Gastrocnemius medialis (tissue), 4 donors: Measurements from ENCODE around the gene SCP2. TPM values are rescaled to one million over a fixed set of nuclear protein-coding genes. Genes with fewer than 3 reads are reported as not detected.

Experiments used
- ATAC-seq, 2 donors: fragments of 150-250 bp; one replicate each; pipeline ENCODE4 v1.9.1; 2016
- DNase-seq, 2 donors: peaks; one replicate each; pipeline ENCODE4 v3.0.0-alpha.2; 2019
- H3K27ac ChIP-seq, 4 donors: fragments of 200-600 bp; sonication (generic); 1 replicate in 1 of 4; 2 replicates in 3 of 4; pipeline ENCODE4 v1.5.1; 2016 to 2018; ENCODE audit warnings: mild to moderate bottlenecking in 2 of 4, moderate library complexity in 1 of 4
- H3K27me3 ChIP-seq, 3 donors: fragments of 200-600 bp; sonication (generic) in 2 of 3; 1 replicate in 1 of 3; 2 replicates in 2 of 3; pipeline versions ENCODE4 v1.5.1 to v1.6.0; 2016 to 2019; ENCODE audit warnings: mild to moderate bottlenecking in 1 of 3, moderate library complexity in 1 of 3
- H3K36me3 ChIP-seq, 2 donors: fragments of 200-600 bp; sonication (generic) in 1 of 2; one replicate each; pipeline ENCODE4 v1.5.1; 2017 to 2018
- H3K4me1 ChIP-seq, 2 donors: fragments of 200-600 bp; sonication (generic) in 1 of 2; one replicate each; pipeline ENCODE4 v1.5.1; 2016 to 2017; ENCODE audit warnings: mild to moderate bottlenecking in 2 of 2
- H3K4me3 ChIP-seq, 4 donors: fragments of 200-600 bp; sonication (generic) in 3 of 4; 1 replicate in 1 of 4; 2 replicates in 3 of 4; pipeline ENCODE4 v1.5.1; 2016 to 2019; ENCODE audit warnings: mild to moderate bottlenecking in 2 of 4
- H3K9me3 ChIP-seq, 3 donors: fragments of 200-600 bp; sonication (generic) in 2 of 3; 1 replicate in 1 of 3; 2 replicates in 2 of 3; pipeline ENCODE4 v1.5.1; 2016 to 2019
- POLR2A ChIP-seq, 2 donors: fragments of 450-650 bp; IDR thresholded peaks; one replicate each; pipeline ENCODE4 v1.6.1; 2017; ENCODE audit warnings: antibody characterized with exemption in 2 of 2, mild to moderate bottlenecking in 2 of 2, moderate library complexity in 2 of 2
- in situ Hi-C, 4 donors: fragments of 200-750 bp; cut with MboI; loops; one replicate each; pipeline versions ENCODE4 v1.15.0 to v1.8.0; 2017; ENCODE audit warnings: low sequenced_read_pairs in 4 of 4
- intact Hi-C: fragments of 100-400 bp; cut with DNase I; formaldehyde crosslinking; loops from one replicate; pipeline ENCODE4 v1.15.1; 2023; ENCODE audit warnings: low total_unique reads
- total RNA-seq, 4 donors: library from RNA; depleted of rRNA; stranded (reverse); fragments of >200 nt; gene quantifications; one replicate each; pipeline versions ENCODE4 v1.1.0 to v1.2.3, GENCODE V29; 2016
- TF ChIP-seq, protein P1 (sequence below), 5 experiments: fragments of 450-650 bp in 3 of 5; fragments of 200-600 bp in 2 of 5; sonication (generic) in 2 of 5; IDR thresholded peaks in 4 of 5; conservative IDR thresholded peaks in 1 of 5; 1 replicate in 4 of 5; 2 replicates in 1 of 5; pipeline ENCODE4 v1.5.1; 2016 to 2019; ENCODE audit warnings: antibody characterized with exemption in 5 of 5, mild to moderate bottlenecking in 3 of 5, moderate library complexity in 3 of 5

SCP2 gene
- total RNA-seq, 4 donors from 2014 or later, result 44.6 to 75.4 (median 61.1) TPM

GRCh38 chr1:53073868-53074311, 146.8 kb downstream of the SCP2 start:
- H3K4me1 ChIP-seq, result no peaks in the 10 kb centered on the region
- ATAC-seq (peak in 1 of 2 donors; percentile 31), DNase-seq (peak in 1 of 2 donors; percentile 22)
- H3K27me3 ChIP-seq, result no peaks in the 10 kb centered on the region
- no peak overlapping the region for H3K4me3 ChIP-seq
- no peaks in the 10 kb centered on the region for H3K36me3 ChIP-seq
- peak overlapping the region in 1 of 4 donors; percentile 9 for H3K27ac ChIP-seq
- intact Hi-C loops, result no loop called here
- in situ Hi-C loops, result no loop called here
- no peaks in the 10 kb centered on the region for H3K9me3 ChIP-seq
- TF ChIP-seq, protein P1, sequence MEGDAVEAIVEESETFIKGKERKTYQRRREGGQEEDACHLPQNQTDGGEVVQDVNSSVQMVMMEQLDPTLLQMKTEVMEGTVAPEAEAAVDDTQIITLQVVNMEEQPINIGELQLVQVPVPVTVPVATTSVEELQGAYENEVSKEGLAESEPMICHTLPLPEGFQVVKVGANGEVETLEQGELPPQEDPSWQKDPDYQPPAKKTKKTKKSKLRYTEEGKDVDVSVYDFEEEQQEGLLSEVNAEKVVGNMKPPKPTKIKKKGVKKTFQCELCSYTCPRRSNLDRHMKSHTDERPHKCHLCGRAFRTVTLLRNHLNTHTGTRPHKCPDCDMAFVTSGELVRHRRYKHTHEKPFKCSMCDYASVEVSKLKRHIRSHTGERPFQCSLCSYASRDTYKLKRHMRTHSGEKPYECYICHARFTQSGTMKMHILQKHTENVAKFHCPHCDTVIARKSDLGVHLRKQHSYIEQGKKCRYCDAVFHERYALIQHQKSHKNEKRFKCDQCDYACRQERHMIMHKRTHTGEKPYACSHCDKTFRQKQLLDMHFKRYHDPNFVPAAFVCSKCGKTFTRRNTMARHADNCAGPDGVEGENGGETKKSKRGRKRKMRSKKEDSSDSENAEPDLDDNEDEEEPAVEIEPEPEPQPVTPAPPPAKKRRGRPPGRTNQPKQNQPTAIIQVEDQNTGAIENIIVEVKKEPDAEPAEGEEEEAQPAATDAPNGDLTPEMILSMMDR (IDR thresholded peaks at IDR 0.05 in 4 of 5, conservative IDR thresholded peaks at IDR 0.05 in 1 of 5), result no peak
- TF ChIP-seq POLR2A (IDR thresholded peaks at IDR 0.05), result no peak

DNA sequence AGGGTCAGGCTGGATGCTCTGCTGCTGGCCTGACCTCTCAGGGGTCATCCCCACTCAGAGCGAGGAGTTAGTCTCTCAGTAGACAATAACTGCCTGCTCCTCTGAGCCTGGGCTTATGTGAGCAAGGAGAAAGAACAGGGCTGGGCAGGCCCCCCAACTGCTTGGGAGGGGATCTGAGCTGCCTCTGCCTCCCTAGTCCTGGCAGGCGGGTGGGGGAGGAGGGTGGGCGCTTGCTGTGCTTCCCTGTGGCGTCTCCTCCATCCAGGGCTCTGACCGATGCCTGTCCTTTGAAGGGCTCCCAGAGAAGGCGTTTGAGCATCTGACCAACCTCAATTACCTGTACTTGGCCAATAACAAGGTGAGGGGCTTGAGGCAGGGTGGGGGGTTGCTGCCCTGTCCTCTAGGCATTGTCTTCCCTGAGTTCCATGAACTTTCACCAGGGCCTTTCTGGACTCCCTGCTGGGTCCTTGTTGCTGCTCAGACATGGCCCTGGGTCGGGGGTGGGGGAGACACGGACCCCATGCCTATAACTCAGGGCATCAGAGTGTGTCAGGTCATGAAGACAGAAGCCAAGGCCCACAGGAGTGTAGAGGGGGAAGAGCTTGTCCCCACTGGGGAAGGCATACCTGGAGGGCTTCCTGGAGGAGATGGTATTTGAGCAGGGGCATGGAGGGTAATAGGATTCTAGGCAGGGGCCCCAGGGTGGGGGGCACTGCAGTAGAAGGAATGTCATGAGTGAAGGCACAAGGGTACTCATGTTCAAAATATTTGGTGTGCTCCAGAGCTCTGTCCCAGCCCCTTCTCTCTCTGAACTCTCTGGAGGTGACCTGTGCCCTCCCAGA, 147.5 kb downstream of the SCP2 start:
- H3K27ac ChIP-seq, result no peak overlapping the region
- peak in 1 of 2 donors; percentile 1 for DNase-seq
- in situ Hi-C loops, result no loop called here

DNA sequence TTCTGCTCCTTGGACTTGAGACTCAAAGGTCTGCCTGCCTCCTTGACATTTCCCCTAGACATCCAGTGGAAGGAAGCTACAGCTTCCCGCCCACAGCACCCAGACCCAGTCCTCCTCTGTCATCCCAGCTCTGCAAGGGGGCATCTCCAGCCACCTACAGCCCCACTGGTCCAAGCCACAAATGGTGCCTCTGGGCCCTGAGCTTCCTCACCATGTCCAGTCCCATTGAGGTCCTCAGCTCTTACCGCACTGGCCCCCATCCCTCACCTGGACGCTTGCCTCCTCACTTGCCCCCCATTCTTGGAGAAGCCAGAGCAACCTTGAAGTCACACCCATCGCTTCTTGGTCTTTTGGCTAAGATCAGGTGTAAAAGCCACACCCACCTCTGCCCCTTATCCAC, 148.1 kb downstream of the SCP2 start:
- Histone ChIP-seq H3K9me3 (no peaks in the 10 kb centered on the region), H3K4me1 (no peaks in the 10 kb centered on the region), H3K27me3 (no peaks in the 10 kb centered on the region), H3K4me3 (no peak overlapping the region), H3K36me3 (no peaks in the 10 kb centered on the region), H3K27ac (no peak overlapping the region)
- intact Hi-C loops (no loop called here), in situ Hi-C loops (no loop called here)
- no peak for DNase-seq
- TF ChIP-seq POLR2A (IDR thresholded peaks at IDR 0.05), result no peak
- TF ChIP-seq, protein P1 (IDR thresholded peaks at IDR 0.05 in 4 of 5, conservative IDR thresholded peaks at IDR 0.05 in 1 of 5), result no peak
- no peak for ATAC-seq

More for the DNA sequence above, 147.5 kb downstream of the SCP2 start:
- no peaks in the 10 kb centered on the region for H3K27me3 ChIP-seq
- ATAC-seq, result no peak
- intact Hi-C loops, result no loop called here
- H3K4me3 ChIP-seq, result no peak overlapping the region
- no peaks in the 10 kb centered on the region for H3K9me3 ChIP-seq
- no peaks in the 10 kb centered on the region for H3K4me1 ChIP-seq
- no peak for TF ChIP-seq POLR2A (IDR thresholded peaks at IDR 0.05)
- TF ChIP-seq, protein P1 (IDR thresholded peaks at IDR 0.05 in 4 of 5, conservative IDR thresholded peaks at IDR 0.05 in 1 of 5), result no peak
- no peaks in the 10 kb centered on the region for H3K36me3 ChIP-seq

DNA sequence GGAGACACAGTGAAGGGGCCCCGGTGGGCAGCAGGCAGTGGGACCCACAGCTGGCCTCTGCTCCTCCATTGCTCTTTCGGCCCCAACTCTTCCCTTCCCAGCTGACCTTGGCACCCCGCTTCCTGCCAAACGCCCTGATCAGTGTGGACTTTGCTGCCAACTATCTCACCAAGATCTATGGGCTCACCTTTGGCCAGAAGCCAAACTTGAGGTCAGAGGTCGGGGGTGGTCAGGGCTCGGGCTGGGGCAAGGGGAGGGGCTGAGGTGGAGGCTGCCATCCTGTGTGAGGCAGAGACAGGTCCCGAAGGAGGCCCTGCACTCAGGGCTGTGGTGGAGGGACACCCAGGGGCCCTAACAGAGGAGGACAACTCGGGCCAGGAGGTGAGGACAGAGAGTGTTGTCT, 148.7 kb downstream of the SCP2 start:
- ATAC-seq (no peak), DNase-seq (no peak)
- Histone ChIP-seq H3K4me3 (no peak overlapping the region), H3K9me3 (no peaks in the 10 kb centered on the region), H3K27ac (no peak overlapping the region), H3K36me3 (no peaks in the 10 kb centered on the region), H3K27me3 (no peaks in the 10 kb centered on the region), H3K4me1 (no peaks in the 10 kb centered on the region)
- in situ Hi-C loops, result no loop called here
- TF ChIP-seq POLR2A (IDR thresholded peaks at IDR 0.05), result no peak
- intact Hi-C loops, result no loop called here

DNA sequence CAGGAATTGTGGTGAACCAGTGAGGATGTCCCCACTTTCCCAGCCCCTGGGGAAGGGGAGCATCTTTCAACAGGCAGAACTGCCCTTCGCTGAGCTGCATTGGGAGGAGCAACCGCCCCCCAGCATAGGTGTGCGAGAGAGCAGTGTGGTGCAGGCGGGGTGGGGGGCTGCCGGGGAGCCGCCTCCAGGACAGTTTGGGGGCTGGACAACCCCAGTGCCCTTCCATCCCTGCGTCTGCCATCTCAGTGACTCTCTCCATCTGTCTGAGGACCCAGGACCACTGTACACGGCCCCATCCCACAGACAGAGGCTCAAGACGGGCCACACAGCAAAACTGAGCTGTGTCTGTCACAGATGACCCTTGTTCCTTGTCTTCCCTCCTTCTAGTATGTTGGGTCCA, 149.1 kb downstream of the SCP2 start:
- H3K4me3 ChIP-seq, result no peak overlapping the region
- DNase-seq, result no peak

More for the DNA sequence above, 149.1 kb downstream of the SCP2 start:
- intact Hi-C loops, result no loop called here
- Histone ChIP-seq H3K9me3 (no peaks in the 10 kb centered on the region), H3K27me3 (no peaks in the 10 kb centered on the region), H3K36me3 (no peaks in the 10 kb centered on the region), H3K27ac (no peak overlapping the region), H3K4me1 (no peaks in the 10 kb centered on the region)
- TF ChIP-seq, protein P1 (IDR thresholded peaks at IDR 0.05 in 4 of 5, conservative IDR thresholded peaks at IDR 0.05 in 1 of 5), result no peak
- no peak for TF ChIP-seq POLR2A (IDR thresholded peaks at IDR 0.05)
- in situ Hi-C loops, result no loop called here
- no peak for ATAC-seq
